Heart right ventricle (tissue), 16 donors: ENCODE data around the gene GPC3. TPM values are rescaled to one million over a fixed set of nuclear protein-coding genes. Genes with fewer than 3 reads are reported as not detected.
A peak's percentile ranks its signal among the peaks of the same experiment; 100 is the strongest.

Source experiments
- ATAC-seq, 8 donors: fragments of 200-7000 bp; cut with Tn5 transposase; one replicate each; pipeline ENCODE4 v1.9.1; 2020; ENCODE audit warnings: mild to moderate bottlenecking in 8 of 8, moderate library complexity in 8 of 8, moderate number of reproducible peaks in 1 of 8
- DNase-seq, 2 donors: peaks; one replicate each; pipeline ENCODE4 v3.0.0-alpha.2; 2020
- H3K27ac ChIP-seq, 10 donors: fragments of 200-600 bp; sonication (generic) in 2 of 10; one replicate each; pipeline versions ENCODE4 v1.5.0 to v1.8.0; 2020 to 2022; ENCODE audit warnings: mild to moderate bottlenecking in 3 of 10
- H3K27me3 ChIP-seq, 7 donors: fragments of 200-600 bp; one replicate each; pipeline ENCODE4 v1.8.0; 2021 to 2022; ENCODE audit warnings: mild to moderate bottlenecking in 2 of 7
- H3K36me3 ChIP-seq, 9 donors: fragments of 200-600 bp; sonication (generic) in 1 of 9; one replicate each; pipeline versions ENCODE4 v1.5.0 to v1.8.0; 2020 to 2022; ENCODE audit warnings: mild to moderate bottlenecking in 2 of 9
- H3K4me1 ChIP-seq, 9 donors: fragments of 200-600 bp; sonication (generic) in 1 of 9; one replicate each; pipeline versions ENCODE4 v1.5.0 to v1.8.0; 2020 to 2022; ENCODE audit warnings: mild to moderate bottlenecking in 4 of 9
- H3K4me3 ChIP-seq, 10 donors: fragments of 200-600 bp; sonication (generic) in 2 of 10; one replicate each; pipeline versions ENCODE4 v1.5.0 to v1.8.0; 2020 to 2022; ENCODE audit warnings: mild to moderate bottlenecking in 7 of 10, moderate library complexity in 2 of 10
- H3K9me3 ChIP-seq, 11 donors: fragments of 200-600 bp in 10 of 11; sonication (generic) in 2 of 11; one replicate each; pipeline versions ENCODE4 v1.5.0 to v1.8.0; 2013 to 2022; ENCODE audit warnings: mild to moderate bottlenecking in 2 of 11, control low read depth in 1 of 11, moderate library complexity in 1 of 11
- CTCF ChIP-seq, 9 donors: fragments of 200-600 bp; sonication (generic) in 2 of 9; IDR thresholded peaks; one replicate each; pipeline versions ENCODE4 v1.5.0 to v1.8.0; 2021 to 2022; ENCODE audit warnings: antibody characterized with exemption in 9 of 9, mild to moderate bottlenecking in 5 of 9, moderate library complexity in 1 of 9
- WGBS, 2 donors: extraction: QIAGEN DNeasy Blood & Tissue Kit; methylation state at CpG; one replicate each; pipeline ENCODE4 v1.1.7; 2013; ENCODE audit warnings: inconsistent platforms in 1 of 2; 5-methylcytosine and 5-hydroxymethylcytosine counted together
- intact Hi-C, 10 donors: fragments of 100-400 bp; cut with DNase I; formaldehyde crosslinking; loops; one replicate each; pipeline versions ENCODE4 v1.11.1 to v1.14.2; 2022
- polyA plus RNA-seq, 2 donors: library from polyadenylated mRNA; stranded (reverse); fragments of 200-250 nt; gene quantifications; one replicate each; pipeline ENCODE4 v1.2.3, GENCODE V29; 2013
- total RNA-seq, 10 donors: library from RNA; stranded (reverse); fragmentation: NEBNext Ultra II Directional in 3 of 10; extraction: Animal tissue kit (Norgen Biotek cat#: 25700) in 3 of 10; gene quantifications; one replicate each; pipeline versions ENCODE4 v1.2.1 to v1.2.4, GENCODE V29; 2021 to 2023
- donor health status: Arrhythmogenic right ventricular cardiomyopathy.
- donor health status: ischemic (EF 13 %, LVEDD 7.1; RV severe dilation, severe dysfunction).
- donor health status: healthy with polysubstance abuse.
- donor health status: DM: no; HTN: yes; CAD: no.
- donor health status: DM: no; HTN: no; CAD: no.
- donor health status: ischemic (EF 25% LVEDD 6.9; RV normal size, moderate dysfunction).
- donor health status: ischemic (EF 25% LVEDD 5.7; RV mildly dilated, moderate dysfunction).
- donor health status: healthy.
- donor health status: DM: yes; HTN: yes; CAD: no.
- donor health status: Ischemic cardiomyopathy.
- donor health status: ischemic (EF 35%, LVEDD 5.7; RV mildly dilated, moderate dysfunction).
- donor health status: nonischemic (EF 11% LVEDD 7.7; RV severe dilation, severe dysfunction).
- donor health status: DM: yes; HTN: yes; CAD: no.
- donor health status: PGD.
- donor health status: ischemic (EF 29% LVEDD 5.4; RV normal size, mild dysfunction).
- donor health status: nonischemic (EF 23%, LVEDD 6.1; RV moderate dilation, normal function).

Gene GPC3
- total and polyA plus RNA-seq, 12 donors: 0.66 to 5.6 (median 3.4) TPM

DNA sequence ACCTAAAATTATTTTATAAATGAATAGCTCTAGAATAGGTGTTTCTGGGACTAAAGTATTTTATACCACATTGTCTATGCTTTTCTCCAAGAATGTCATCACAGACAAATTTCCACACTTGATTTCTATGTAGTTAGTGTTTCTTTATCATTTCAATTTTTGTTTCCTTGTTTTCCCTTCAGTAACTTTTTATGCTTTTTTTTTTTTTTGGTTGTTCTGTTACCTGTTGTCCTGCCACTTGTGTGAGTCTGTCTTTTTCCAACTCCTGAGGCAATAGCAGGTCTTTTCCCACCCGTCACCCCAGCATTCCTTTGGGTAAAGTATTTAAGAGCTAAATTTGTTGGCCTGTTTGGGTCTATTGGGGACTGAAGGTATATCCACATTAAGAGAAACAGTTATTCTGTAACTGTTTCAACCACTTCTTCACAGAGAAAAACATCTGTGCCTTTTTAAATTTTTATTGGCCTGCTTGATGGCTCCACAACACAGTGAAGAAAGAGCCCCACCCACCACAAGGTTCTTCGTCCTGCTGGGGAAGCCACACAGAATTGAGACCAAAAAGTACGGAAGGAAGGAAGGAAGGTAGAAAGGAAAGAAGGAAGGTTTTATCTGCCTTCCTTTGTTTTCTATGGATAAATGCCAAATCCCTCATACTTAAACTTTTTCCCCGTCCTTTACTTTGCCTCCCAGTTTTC, 17.7 kb upstream of the GPC3 start:
- DNase-seq: no peak
- WGBS, 2 donors: 62 to 66% methylated on average over 4 of the region's 4 CpGs
- no peaks in the 10 kb centered on the region for H3K36me3 ChIP-seq
- ATAC-seq: no peak
- H3K4me3 ChIP-seq: no peak overlapping the region
- intact Hi-C loops: no loop called here
- H3K9me3 ChIP-seq: no peaks in the 10 kb centered on the region
- TF ChIP-seq CTCF (IDR thresholded peaks at IDR 0.05): no peak
- H3K4me1 ChIP-seq: no peaks in the 10 kb centered on the region
- H3K27me3 ChIP-seq: peaks cover 0 to 47% (median 0%) of the 10 kb centered on the region in 7 donors
- H3K27ac ChIP-seq: no peak overlapping the region

GRCh38 chrX:134000260-134001245, 15.2 kb upstream of the GPC3 start:
- no peak for DNase-seq
- TF ChIP-seq CTCF (IDR thresholded peaks at IDR 0.05): no peak
- no peak overlapping the region for H3K4me3 ChIP-seq
- intact Hi-C loops: no loop called here
- no peaks in the 10 kb centered on the region for H3K36me3 ChIP-seq
- 74 to 78% methylated on average over 14 of the region's 14 CpGs for WGBS, 2 donors
- H3K9me3 ChIP-seq: no peaks in the 10 kb centered on the region
- ATAC-seq: no peak
- no peak overlapping the region for H3K27ac ChIP-seq
- H3K4me1 ChIP-seq: no peaks in the 10 kb centered on the region
- peaks cover 0 to 60% (median 0%) of the 10 kb centered on the region in 7 donors for H3K27me3 ChIP-seq

DNA sequence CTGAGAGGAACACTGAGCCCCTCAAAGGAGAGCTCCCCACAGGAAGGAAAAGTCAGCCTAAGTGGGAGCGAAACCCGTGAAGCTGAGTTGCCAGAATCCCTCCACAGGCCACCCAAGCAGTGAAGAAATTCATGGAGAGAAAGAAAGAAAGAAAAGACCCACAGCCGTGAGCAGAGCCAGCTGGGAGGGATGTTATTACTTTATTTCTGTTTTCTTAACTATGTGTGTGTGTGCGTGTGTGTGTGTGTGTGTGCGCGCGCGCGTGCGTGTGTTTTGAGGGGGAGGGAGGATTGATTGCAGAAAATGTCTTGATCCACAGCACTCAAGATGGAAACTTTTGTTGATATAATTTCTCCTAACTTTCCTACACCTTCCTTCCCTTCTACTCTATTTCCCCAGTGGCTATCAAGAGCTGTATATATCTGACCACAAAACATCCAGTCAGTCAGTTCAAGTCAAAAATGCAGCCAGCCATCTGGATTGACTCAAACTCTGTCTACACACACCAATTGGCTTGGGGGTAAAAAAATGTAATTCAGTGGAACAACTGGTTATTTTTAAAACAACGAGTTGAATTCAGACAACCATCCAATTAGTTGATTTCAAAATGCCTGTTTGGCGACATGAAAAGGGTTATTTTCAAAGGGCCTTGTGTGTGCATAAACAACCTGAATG, 13.8 kb upstream of the GPC3 start:
- intact Hi-C loops: no loop called here
- Histone ChIP-seq H3K27ac (peak overlapping the region in 3 of 10 donors; percentile 4 to 44 (median 39)), H3K27me3 (peaks cover 0 to 65% (median 0%) of the 10 kb centered on the region in 7 donors), H3K36me3 (no peaks in the 10 kb centered on the region), H3K4me1 (no peaks in the 10 kb centered on the region), H3K4me3 (no peak overlapping the region), H3K9me3 (no peaks in the 10 kb centered on the region)
- TF ChIP-seq CTCF (IDR thresholded peaks at IDR 0.05): no peak
- ATAC-seq: peak in 5 of 8 donors; percentile 26 to 80 (median 35)
- peak in 1 of 2 donors; percentile 15 for DNase-seq
- WGBS, 2 donors: 55 to 58% methylated on average over 12 of the region's 12 CpGs

DNA sequence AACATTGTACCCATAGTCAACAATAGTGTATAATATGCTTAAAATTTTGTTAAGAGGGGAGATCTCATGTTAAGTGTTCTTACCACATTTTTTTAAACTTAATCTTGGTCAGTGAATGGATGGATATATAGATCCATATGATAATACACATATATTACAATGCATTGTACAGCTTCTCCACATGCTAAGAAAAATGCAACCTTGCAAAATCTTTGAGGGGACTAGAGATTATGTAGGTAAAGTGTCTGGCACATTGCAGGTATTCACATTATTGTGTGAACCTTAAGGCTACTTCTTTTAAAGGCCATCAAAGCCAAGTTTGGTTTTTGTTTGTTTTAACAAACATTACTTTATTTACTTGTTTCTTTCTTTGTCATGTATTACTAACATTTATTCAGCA, 10.4 kb upstream of the GPC3 start:
- Histone ChIP-seq H3K27ac (no peak overlapping the region), H3K9me3 (no peaks in the 10 kb centered on the region), H3K4me1 (no peaks in the 10 kb centered on the region), H3K36me3 (no peaks in the 10 kb centered on the region), H3K4me3 (no peak overlapping the region), H3K27me3 (peaks cover 0 to 56% (median 0%) of the 10 kb centered on the region in 7 donors)
- ATAC-seq (no peak), DNase-seq (no peak)
- intact Hi-C loops: no loop called here
- no peak for TF ChIP-seq CTCF (IDR thresholded peaks at IDR 0.05)
